Duodenal mucosa (tissue), 2 donors: ENCODE measurements around the gene ZFAND3.
"Not testable (repeated sequence)": the region's sequence is repeated elsewhere in the genome, so short reads cannot be mapped to it uniquely, and the experiment has no call there.

ENCODE experiments used
- H3K27ac ChIP-seq: one replicate; pipeline ENCODE4 v1.7.0; 2013; ENCODE audit warnings: low read depth, low read length
- H3K27me3 ChIP-seq, 2 donors: one replicate each; pipeline ENCODE4 v1.7.0; 2013; ENCODE audit warnings: low read length in 2 of 2, control low read depth in 1 of 2; ENCODE audit not compliant: insufficient read depth in 2 of 2, control insufficient read depth in 1 of 2
- H3K36me3 ChIP-seq, 2 donors: one replicate each; pipeline ENCODE4 v1.7.0; 2013; ENCODE audit warnings: low read length in 2 of 2, control low read depth in 1 of 2; ENCODE audit not compliant: insufficient read depth in 2 of 2, control insufficient read depth in 1 of 2
- H3K4me1 ChIP-seq, 2 donors: one replicate each; pipeline ENCODE4 v1.7.0; 2013; ENCODE audit warnings: low read length in 2 of 2, control low read depth in 1 of 2; ENCODE audit not compliant: insufficient read depth in 2 of 2, control insufficient read depth in 1 of 2
- H3K4me3 ChIP-seq, 2 donors: one replicate each; pipeline ENCODE4 v1.7.0; 2013; ENCODE audit warnings: low read length in 2 of 2, low read depth in 1 of 2
- H3K9ac ChIP-seq, 2 donors: one replicate each; pipeline ENCODE4 v1.7.0; 2013; ENCODE audit warnings: low read length in 2 of 2, low read depth in 1 of 2
- H3K9me3 ChIP-seq, 2 donors: one replicate each; pipeline ENCODE4 v1.7.0; 2013; ENCODE audit warnings: low read length in 2 of 2, control low read depth in 1 of 2; ENCODE audit not compliant: control insufficient read depth in 1 of 2

Gene ZFAND3

GRCh38 chr6:37889486-37889885 is 70.0 kb downstream of the ZFAND3 start:
- H3K9ac ChIP-seq = no peak overlapping the region
- no peaks in the 10 kb centered on the region for H3K9me3 ChIP-seq
- H3K27ac ChIP-seq = no peak overlapping the region
- no peak overlapping the region for H3K4me3 ChIP-seq
- H3K36me3 ChIP-seq = no peaks in the 10 kb centered on the region
- no peaks in the 10 kb centered on the region for H3K27me3 ChIP-seq
- H3K4me1 ChIP-seq = no peaks in the 10 kb centered on the region

- no peaks in the 10 kb centered on the region for H3K4me1 ChIP-seq
- H3K9ac ChIP-seq = no peak overlapping the region
- H3K36me3 ChIP-seq = no peaks in the 10 kb centered on the region
- H3K4me3 ChIP-seq = no peak overlapping the region
- peaks cover 0 to 2% of the 10 kb centered on the region in 2 donors for H3K9me3 ChIP-seq
- H3K27me3 ChIP-seq = no peaks in the 10 kb centered on the region
- no peak overlapping the region for H3K27ac ChIP-seq
Observed at GRCh38 chr6:37891072-37891471, 71.5 kb downstream of the ZFAND3 start.

GRCh38 chr6:37893257-37893656 is 73.7 kb downstream of the ZFAND3 start:
- Histone ChIP-seq H3K9ac (no peak overlapping the region), H3K36me3 (no peaks in the 10 kb centered on the region), H3K27ac (no peak overlapping the region)

GRCh38 chr6:37893734-37894133 is 74.2 kb downstream of the ZFAND3 start:
- not testable (repeated sequence) for H3K9ac ChIP-seq, H3K36me3 ChIP-seq, H3K9me3 ChIP-seq, H3K27me3 ChIP-seq, H3K27ac ChIP-seq, H3K4me1 ChIP-seq, H3K4me3 ChIP-seq

More at GRCh38 chr6:37893257-37893656, 73.7 kb downstream of the ZFAND3 start:
- Histone ChIP-seq H3K4me3 (no peak overlapping the region), H3K27me3 (no peaks in the 10 kb centered on the region), H3K9me3 (peaks cover 0 to 2% of the 10 kb centered on the region in 2 donors), H3K4me1 (peaks cover 0 to 4% of the 10 kb centered on the region in 2 donors)

GRCh38 chr6:37894585-37894984 is 75.1 kb downstream of the ZFAND3 start:
- Histone ChIP-seq H3K4me1 (peaks cover 0 to 4% of the 10 kb centered on the region in 2 donors), H3K36me3 (no peaks in the 10 kb centered on the region), H3K9ac (no peak overlapping the region), H3K27ac (no peak overlapping the region), H3K27me3 (no peaks in the 10 kb centered on the region), H3K9me3 (peaks cover 0 to 2% of the 10 kb centered on the region in 2 donors), H3K4me3 (no peak overlapping the region)

- H3K4me3 ChIP-seq = peak overlapping the region in 1 of 2 donors; percentile 40
- peaks cover 0 to 2% of the 10 kb centered on the region in 2 donors for H3K9me3 ChIP-seq
- no peak overlapping the region for H3K9ac ChIP-seq
- no peaks in the 10 kb centered on the region for H3K27me3 ChIP-seq
- no peaks in the 10 kb centered on the region for H3K36me3 ChIP-seq
- H3K27ac ChIP-seq = no peak overlapping the region
- H3K4me1 ChIP-seq = peaks cover 0 to 4% of the 10 kb centered on the region in 2 donors
Observed at GRCh38 chr6:37897321-37897720, 77.8 kb downstream of the ZFAND3 start.

- no peak overlapping the region for H3K4me3 ChIP-seq
- H3K4me1 ChIP-seq = peaks cover 0 to 4% of the 10 kb centered on the region in 2 donors
- H3K9ac ChIP-seq = no peak overlapping the region
- H3K27ac ChIP-seq = no peak overlapping the region
- H3K9me3 ChIP-seq = peaks cover 0 to 2% of the 10 kb centered on the region in 2 donors
- no peaks in the 10 kb centered on the region for H3K27me3 ChIP-seq
- H3K36me3 ChIP-seq = no peaks in the 10 kb centered on the region
Observed at GRCh38 chr6:37897818-37898515, 78.4 kb downstream of the ZFAND3 start.

GRCh38 chr6:37903351-37904340 is 84.1 kb downstream of the ZFAND3 start:
- no peaks in the 10 kb centered on the region for H3K9me3 ChIP-seq
- H3K4me1 ChIP-seq = peaks cover 0 to 10% of the 10 kb centered on the region in 2 donors
- no peak overlapping the region for H3K4me3 ChIP-seq

DNA sequence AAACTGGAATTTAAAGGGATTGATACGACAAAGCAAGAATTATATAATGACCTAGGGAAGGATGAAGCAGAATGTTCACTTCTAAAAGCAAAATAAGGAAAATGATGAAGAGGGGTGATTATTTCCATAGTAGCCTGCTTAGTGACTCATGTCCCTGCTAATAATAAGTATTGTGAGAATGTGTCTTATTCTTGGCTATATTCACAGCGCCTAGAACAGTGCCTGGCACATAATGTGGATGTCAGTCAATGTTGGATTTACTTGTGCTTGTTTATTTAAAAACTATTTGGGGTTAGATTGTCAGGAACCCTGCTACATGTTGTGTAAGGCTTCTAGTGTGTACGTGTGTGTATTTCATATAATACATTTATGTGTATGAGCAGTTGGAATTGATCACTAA is 85.1 kb downstream of the ZFAND3 start:
- Histone ChIP-seq H3K4me3 (no peak overlapping the region), H3K36me3 (no peaks in the 10 kb centered on the region), H3K27me3 (no peaks in the 10 kb centered on the region), H3K9me3 (no peaks in the 10 kb centered on the region), H3K4me1 (peaks cover 0 to 10% of the 10 kb centered on the region in 2 donors), H3K27ac (no peak overlapping the region), H3K9ac (no peak overlapping the region)

More at GRCh38 chr6:37903351-37904340, 84.1 kb downstream of the ZFAND3 start:
- no peak overlapping the region for H3K27ac ChIP-seq
- no peaks in the 10 kb centered on the region for H3K27me3 ChIP-seq
- H3K9ac ChIP-seq = no peak overlapping the region
- H3K36me3 ChIP-seq = no peaks in the 10 kb centered on the region

GRCh38 chr6:37906121-37906520 is 86.6 kb downstream of the ZFAND3 start:
- H3K27ac ChIP-seq = no peak overlapping the region
- H3K36me3 ChIP-seq = no peaks in the 10 kb centered on the region
- H3K9me3 ChIP-seq = no peaks in the 10 kb centered on the region
- H3K4me1 ChIP-seq = peaks cover 0 to 10% of the 10 kb centered on the region in 2 donors
- no peak overlapping the region for H3K9ac ChIP-seq
- H3K27me3 ChIP-seq = no peaks in the 10 kb centered on the region
- no peak overlapping the region for H3K4me3 ChIP-seq
